WI38 (cell line): ENCODE data around the gene TGM5.

Experiments used
- H3K4me3 ChIP-seq: 2 replicates; pipeline ENCODE4 v1.5.1; 2011; ENCODE audit warnings: low read depth, mild to moderate bottlenecking, control low read depth, low read length
- TF ChIP-seq, protein P1 (sequence below): IDR thresholded peaks from 2 replicates; pipeline ENCODE4 v1.5.1; 2012; ENCODE audit warnings: low read depth, mild to moderate bottlenecking, control low read depth, low read length

Gene TGM5

DNA sequence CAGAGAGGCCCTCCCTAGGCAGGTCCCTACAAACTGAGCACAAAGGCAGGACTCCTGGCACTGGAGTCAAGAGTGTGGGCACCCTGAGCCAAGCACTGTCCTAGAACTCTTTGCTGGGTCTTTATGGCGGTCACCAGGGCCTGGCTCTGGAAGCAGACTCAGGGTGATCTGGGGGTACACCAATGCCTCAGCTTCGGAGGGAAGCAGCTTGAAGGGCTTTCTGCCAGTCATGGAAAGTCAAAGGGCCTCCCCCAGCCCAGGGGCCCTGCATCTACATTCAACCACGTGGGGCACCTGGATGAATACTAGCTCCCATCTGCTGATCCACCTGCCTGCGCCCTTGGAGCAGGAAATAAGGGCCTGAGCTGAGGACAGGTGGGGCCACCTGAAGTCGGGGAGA is 53.3 kb downstream of the TGM5 start:
- TF ChIP-seq, protein P1, sequence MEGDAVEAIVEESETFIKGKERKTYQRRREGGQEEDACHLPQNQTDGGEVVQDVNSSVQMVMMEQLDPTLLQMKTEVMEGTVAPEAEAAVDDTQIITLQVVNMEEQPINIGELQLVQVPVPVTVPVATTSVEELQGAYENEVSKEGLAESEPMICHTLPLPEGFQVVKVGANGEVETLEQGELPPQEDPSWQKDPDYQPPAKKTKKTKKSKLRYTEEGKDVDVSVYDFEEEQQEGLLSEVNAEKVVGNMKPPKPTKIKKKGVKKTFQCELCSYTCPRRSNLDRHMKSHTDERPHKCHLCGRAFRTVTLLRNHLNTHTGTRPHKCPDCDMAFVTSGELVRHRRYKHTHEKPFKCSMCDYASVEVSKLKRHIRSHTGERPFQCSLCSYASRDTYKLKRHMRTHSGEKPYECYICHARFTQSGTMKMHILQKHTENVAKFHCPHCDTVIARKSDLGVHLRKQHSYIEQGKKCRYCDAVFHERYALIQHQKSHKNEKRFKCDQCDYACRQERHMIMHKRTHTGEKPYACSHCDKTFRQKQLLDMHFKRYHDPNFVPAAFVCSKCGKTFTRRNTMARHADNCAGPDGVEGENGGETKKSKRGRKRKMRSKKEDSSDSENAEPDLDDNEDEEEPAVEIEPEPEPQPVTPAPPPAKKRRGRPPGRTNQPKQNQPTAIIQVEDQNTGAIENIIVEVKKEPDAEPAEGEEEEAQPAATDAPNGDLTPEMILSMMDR = no peak
- no peak overlapping the region for H3K4me3 ChIP-seq

DNA sequence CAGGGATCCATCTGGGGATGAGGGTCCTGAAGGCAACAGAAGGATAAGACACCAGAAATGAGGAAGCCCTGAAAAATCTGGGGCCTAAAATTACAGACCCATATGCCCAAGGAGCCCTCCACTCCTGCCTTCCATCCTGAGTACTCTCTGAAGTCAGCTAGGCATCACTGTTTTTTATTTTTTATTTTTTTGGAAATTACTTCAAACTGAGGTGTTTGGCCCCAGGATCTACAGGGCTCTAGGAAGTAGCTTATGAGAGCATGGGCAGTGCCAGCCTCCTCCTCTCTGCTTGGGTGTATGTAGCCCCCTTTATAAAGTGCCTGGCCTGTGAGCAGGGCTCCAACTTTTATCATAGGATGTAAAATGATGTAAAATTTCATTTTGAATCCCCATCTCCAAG is 53.8 kb downstream of the TGM5 start:
- TF ChIP-seq, protein P1 = no peak
- no peak overlapping the region for H3K4me3 ChIP-seq

DNA sequence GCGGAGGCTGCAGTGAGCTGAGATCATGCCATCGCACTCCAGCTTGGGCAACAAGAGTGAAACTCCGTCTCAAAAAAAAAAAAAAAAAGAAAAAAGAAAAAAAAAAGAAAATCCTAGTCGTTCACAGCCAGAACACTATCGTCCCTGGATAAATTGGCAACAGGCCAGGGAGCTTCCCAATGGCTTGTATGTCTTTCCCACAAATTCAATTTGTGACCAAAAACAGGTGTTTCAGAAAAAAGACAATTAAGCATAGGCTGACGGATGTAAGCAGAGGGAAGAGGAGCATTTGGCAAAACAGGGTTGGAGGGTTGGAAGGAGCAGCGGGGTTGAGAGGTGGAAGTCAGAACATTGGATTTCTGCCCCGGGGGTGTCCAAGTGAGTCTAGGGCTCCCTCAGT is 54.4 kb downstream of the TGM5 start:
- no peak overlapping the region for H3K4me3 ChIP-seq
- TF ChIP-seq, protein P1 = no peak

DNA sequence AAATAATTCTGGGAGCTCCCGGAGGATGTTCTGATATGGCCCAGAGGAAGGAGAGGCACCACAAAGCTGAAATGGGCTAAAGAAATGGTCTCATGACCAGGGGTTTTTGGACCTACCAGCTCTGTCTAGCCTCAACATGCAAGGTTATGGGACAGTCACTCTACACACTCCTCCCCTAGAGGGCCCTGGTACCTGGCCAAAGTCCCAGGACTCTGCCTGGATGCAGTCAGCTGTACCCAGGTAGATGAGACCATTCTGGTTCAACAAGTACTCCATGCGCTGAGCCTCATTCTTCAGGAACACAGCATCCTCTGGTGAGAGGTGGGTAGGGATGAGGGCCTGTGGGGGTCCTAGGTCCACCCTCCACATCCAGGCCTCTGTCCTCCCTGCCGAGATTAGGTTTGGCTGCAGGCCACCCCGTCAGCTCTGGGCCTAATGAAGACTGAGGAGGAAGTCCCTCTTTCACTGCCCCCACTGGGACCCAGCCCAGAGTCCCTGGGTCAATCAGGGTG is 55.4 kb downstream of the TGM5 start:
- no peak overlapping the region for H3K4me3 ChIP-seq
- TF ChIP-seq, protein P1 = no peak

DNA sequence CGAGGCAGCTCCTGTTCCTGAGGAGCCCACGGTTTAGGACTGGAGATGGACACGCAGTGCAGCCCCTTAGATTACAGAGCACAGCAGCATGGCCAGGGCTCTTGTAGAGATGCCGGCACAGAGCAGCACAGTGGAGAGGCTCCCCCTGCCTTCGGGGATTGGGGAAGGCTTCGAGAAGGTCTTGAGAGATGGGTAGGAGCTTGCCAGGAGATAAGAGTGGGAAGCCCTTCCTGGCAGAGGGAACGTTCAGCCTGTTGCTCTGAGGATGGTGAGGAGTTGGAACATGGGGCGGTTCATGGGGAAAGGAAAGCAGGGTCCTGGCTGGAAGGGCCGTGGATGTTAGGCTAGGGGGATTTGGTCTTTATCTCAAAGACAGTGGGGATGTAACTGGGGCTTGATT is 55.9 kb downstream of the TGM5 start:
- TF ChIP-seq, protein P1 = no peak
- no peak overlapping the region for H3K4me3 ChIP-seq

DNA sequence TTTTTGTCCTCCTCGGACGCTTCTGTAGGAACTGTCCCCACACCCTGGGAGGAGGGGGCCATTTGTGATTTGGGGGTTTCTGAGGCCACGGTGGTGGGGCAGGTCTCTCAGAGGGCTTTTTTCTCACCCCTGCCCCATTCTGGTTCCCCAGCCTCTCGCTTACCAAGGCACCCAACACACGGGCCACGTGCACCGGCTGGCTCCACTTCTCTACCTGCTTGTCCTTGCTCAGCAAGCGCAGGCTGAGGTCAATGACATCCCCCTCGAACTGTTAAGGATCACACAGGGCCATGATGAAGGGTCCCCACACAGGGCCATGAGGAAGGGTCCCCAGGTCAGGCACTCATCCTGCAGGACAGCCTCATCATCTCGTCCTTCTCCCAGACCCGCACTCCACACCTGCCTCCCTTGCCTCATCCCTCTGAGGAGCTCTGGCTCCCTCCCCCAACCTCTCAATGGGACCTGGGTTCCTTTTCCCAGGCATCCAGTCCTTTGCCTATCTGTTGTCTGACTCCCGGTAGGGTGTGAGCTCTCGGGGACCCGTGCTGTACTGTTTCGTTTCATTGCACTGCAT is 56.5 kb downstream of the TGM5 start:
- H3K4me3 ChIP-seq = no peak overlapping the region
- TF ChIP-seq, protein P1 = no peak

DNA sequence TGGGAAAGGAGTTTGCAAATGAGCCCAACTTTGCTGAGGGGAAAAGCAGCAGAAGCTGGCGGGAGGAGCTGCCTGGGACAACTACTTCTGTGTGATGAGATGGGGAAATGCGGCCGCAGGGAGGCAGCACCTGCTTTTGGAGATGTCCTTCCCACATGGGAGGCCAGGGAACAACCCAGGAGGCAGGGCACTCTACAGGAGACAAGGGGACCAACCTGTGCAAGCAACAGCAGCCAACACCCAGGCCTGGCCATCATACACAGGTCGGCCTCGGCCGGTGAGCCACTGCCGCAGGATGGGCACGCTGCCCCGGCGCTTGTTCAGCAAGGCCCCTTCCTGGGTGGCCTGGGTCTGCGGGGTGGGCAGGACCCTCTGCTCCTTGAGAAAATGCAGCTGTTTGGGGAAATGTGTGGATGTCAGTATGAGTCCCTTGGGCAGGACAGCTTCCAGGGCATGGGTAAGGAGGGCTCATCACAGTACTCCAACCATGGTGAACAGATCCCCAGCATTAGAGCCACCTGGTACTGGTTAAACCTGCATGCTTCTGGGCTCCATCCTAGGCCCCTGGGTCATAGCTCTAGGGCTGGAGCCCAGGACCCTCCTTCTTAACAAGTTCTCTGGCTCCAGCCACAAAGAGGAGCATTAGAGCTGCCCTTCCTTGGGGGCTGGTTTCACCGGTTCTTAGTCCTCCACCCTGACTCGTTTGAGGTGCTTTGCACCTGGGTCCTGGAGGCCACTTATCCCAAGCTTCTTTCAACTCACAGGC is 57.5 kb downstream of the TGM5 start:
- H3K4me3 ChIP-seq = no peak overlapping the region
- TF ChIP-seq, protein P1 = no peak
